Measurements from ENCODE around the gene CXCL11.

Gene CXCL11

DNA sequence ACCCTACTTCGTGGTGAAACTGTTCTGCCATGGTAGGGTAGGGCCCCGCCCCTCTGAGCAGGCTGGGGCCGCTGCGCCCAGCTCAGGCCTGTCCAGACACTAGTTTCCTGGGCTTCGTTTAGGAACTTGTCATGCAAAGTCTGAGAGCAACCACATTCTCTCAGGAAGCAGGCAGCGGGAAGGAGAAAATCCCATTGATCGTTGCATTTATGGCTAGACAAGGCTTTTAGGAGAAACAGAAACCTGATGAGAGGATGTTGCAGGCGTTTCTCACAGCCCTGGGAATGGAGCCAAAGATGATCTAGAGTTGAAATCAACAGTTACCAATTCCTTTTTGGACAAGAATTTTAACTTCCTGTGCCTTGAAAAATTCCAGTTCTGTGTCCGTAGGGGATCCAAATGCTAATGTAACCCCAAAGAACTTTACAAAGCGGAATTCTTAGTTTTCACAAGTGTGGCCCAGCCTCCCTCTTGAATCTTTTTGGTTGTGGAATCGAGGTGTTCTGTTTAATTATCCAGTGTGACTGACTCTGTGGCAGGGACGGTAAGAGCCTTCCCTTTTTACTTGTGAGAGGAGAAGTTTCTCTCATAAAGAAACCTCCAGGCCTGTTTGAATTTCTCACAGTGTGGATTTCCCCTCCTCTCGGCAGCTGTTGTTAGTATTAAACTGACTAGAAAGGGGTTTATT lies 24.0 kb downstream of the CXCL11 start:
- peak overlapping the region; percentile 81 for H3K27ac ChIP-seq (ENCODE audit: poor library complexity, severe bottlenecking)
- ATAC-seq (ENCODE audit: low read depth) (peak; percentile 63), DNase-seq (ENCODE audit: low spot score) (no peak)

GRCh38 chr4:76011018-76011670 lies 24.7 kb downstream of the CXCL11 start:
- ATAC-seq (ENCODE audit: low read depth) (no peak), DNase-seq (ENCODE audit: low spot score) (no peak)
- H3K9me3 ChIP-seq (ENCODE audit: severe bottlenecking): no peaks in the 10 kb centered on the region
- no peaks in the 10 kb centered on the region for H3K36me3 ChIP-seq (ENCODE audit: low read depth)
- peaks cover 24% of the 10 kb centered on the region for H3K4me1 ChIP-seq (ENCODE audit: insufficient read depth, poor library complexity, severe bottlenecking)
- H3K27me3 ChIP-seq (ENCODE audit: insufficient read depth, poor library complexity, severe bottlenecking): no peaks in the 10 kb centered on the region
- no peak overlapping the region for H3K4me3 ChIP-seq (ENCODE audit: severe bottlenecking)
- TF ChIP-seq, protein P1, sequence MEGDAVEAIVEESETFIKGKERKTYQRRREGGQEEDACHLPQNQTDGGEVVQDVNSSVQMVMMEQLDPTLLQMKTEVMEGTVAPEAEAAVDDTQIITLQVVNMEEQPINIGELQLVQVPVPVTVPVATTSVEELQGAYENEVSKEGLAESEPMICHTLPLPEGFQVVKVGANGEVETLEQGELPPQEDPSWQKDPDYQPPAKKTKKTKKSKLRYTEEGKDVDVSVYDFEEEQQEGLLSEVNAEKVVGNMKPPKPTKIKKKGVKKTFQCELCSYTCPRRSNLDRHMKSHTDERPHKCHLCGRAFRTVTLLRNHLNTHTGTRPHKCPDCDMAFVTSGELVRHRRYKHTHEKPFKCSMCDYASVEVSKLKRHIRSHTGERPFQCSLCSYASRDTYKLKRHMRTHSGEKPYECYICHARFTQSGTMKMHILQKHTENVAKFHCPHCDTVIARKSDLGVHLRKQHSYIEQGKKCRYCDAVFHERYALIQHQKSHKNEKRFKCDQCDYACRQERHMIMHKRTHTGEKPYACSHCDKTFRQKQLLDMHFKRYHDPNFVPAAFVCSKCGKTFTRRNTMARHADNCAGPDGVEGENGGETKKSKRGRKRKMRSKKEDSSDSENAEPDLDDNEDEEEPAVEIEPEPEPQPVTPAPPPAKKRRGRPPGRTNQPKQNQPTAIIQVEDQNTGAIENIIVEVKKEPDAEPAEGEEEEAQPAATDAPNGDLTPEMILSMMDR (IDR thresholded peaks at IDR 0.05; ENCODE audit: poor library complexity, severe bottlenecking): no peak
- peak overlapping the region; percentile 81 for H3K27ac ChIP-seq (ENCODE audit: poor library complexity, severe bottlenecking)

More for the DNA sequence above, 24.0 kb downstream of the CXCL11 start:
- no peak overlapping the region for H3K4me3 ChIP-seq (ENCODE audit: severe bottlenecking)
- no peaks in the 10 kb centered on the region for H3K36me3 ChIP-seq (ENCODE audit: low read depth)
- no peaks in the 10 kb centered on the region for H3K27me3 ChIP-seq (ENCODE audit: insufficient read depth, poor library complexity, severe bottlenecking)
- TF ChIP-seq, protein P1 (IDR thresholded peaks at IDR 0.05; ENCODE audit: poor library complexity, severe bottlenecking): no peak
- H3K4me1 ChIP-seq (ENCODE audit: insufficient read depth, poor library complexity, severe bottlenecking): peaks cover 19% of the 10 kb centered on the region
- no peaks in the 10 kb centered on the region for H3K9me3 ChIP-seq (ENCODE audit: severe bottlenecking)

GRCh38 chr4:76010576-76010975 lies 25.3 kb downstream of the CXCL11 start:
- TF ChIP-seq, protein P1 (IDR thresholded peaks at IDR 0.05; ENCODE audit: poor library complexity, severe bottlenecking): no peak
- DNase-seq (ENCODE audit: low spot score) (no peak), ATAC-seq (ENCODE audit: low read depth) (no peak)
- Histone ChIP-seq H3K9me3 (ENCODE audit: severe bottlenecking) (no peaks in the 10 kb centered on the region), H3K27ac (ENCODE audit: poor library complexity, severe bottlenecking) (no peak overlapping the region), H3K27me3 (ENCODE audit: insufficient read depth, poor library complexity, severe bottlenecking) (no peaks in the 10 kb centered on the region), H3K36me3 (ENCODE audit: low read depth) (no peaks in the 10 kb centered on the region), H3K4me1 (ENCODE audit: insufficient read depth, poor library complexity, severe bottlenecking) (peaks cover 24% of the 10 kb centered on the region), H3K4me3 (ENCODE audit: severe bottlenecking) (no peak overlapping the region)

DNA sequence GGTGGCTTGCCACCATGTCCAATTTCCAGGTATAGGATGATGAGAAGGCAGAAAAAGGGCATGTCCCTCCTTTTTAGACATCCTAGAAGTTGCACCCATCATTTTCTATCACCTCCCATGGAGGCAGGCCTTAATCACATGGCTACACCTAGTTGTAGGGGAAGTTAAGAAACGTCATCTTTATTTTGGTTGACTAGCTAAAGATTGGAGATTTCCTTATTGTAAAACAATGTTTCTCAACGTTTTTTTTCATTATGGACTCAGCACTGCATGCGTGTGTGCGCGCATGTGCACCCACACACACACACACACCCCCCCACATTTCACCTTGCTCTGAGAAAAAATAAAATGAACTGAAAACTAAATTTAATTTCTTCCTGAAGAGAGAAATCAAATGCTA lies 26.6 kb downstream of the CXCL11 start:
- TF ChIP-seq, protein P1 (IDR thresholded peaks at IDR 0.05; ENCODE audit: poor library complexity, severe bottlenecking): no peak
- DNase-seq (ENCODE audit: low spot score): no peak
- H3K4me1 ChIP-seq (ENCODE audit: insufficient read depth, poor library complexity, severe bottlenecking): peaks cover 24% of the 10 kb centered on the region

More for the DNA sequence above, 26.6 kb downstream of the CXCL11 start:
- Histone ChIP-seq H3K36me3 (ENCODE audit: low read depth) (no peaks in the 10 kb centered on the region), H3K9me3 (ENCODE audit: severe bottlenecking) (no peaks in the 10 kb centered on the region), H3K27ac (ENCODE audit: poor library complexity, severe bottlenecking) (no peak overlapping the region), H3K4me3 (ENCODE audit: severe bottlenecking) (no peak overlapping the region), H3K27me3 (ENCODE audit: insufficient read depth, poor library complexity, severe bottlenecking) (no peaks in the 10 kb centered on the region)
- ATAC-seq (ENCODE audit: low read depth): no peak

Measured in RWPE2 (cell line).